HuH-7.5 (cell line): Measurements from ENCODE around the gene OAS3.

Experiments used
- DNase-seq: peaks from one replicate; pipeline ENCODE4 v3.0.0; 2011; ENCODE audit warnings: low spot score

OAS3 gene

GRCh38 chr12:113019025-113019424 lies 80.8 kb downstream of the OAS3 start:
- no peak for DNase-seq

GRCh38 chr12:113021500-113021899 lies 83.2 kb downstream of the OAS3 start:
- DNase-seq: no peak
